CD4-positive, alpha-beta memory T cell (primary cell): ENCODE results near the gene MZT1. TPM values are rescaled to one million over a fixed set of nuclear protein-coding genes. Genes with fewer than 3 reads are reported as not detected.
A peak's percentile ranks its signal among the peaks of the same experiment; 100 is the strongest.
"Not testable (repeated sequence)": the region's sequence is repeated elsewhere in the genome, so short reads cannot be mapped to it uniquely, and the experiment has no call there.

Source experiments
- CTCF ChIA-PET: fragments of 350-600 bp; sonication (Branson Sonifier 250); formaldehyde crosslinking; loops from one replicate; lab custom pipeline; 2021; ENCODE audit warnings: inconsistent platforms; ENCODE audit not compliant: partially characterized antibody; lab: Charles Lee
- POLR2A ChIA-PET: fragments of 350-600 bp; sonication (Branson Sonifier 250); formaldehyde crosslinking; loops from one replicate; lab custom pipeline; 2021; ENCODE audit not compliant: partially characterized antibody; lab: Charles Lee
- DNase-seq, 5 donors: peaks; one replicate each; pipeline versions ENCODE4 v3.0.0 to v3.0.0-alpha.2; 2020 to 2022; ENCODE audit warnings: mixed read lengths in 1 of 5
- H3K27ac ChIP-seq: one replicate; pipeline ENCODE4 v1.7.0; 2013; ENCODE audit warnings: low read depth, low read length
- H3K27me3 ChIP-seq: 2 replicates; pipeline ENCODE4 v1.7.0; 2013; ENCODE audit warnings: mild to moderate bottlenecking, low read length, moderate library complexity; ENCODE audit not compliant: insufficient read depth
- H3K36me3 ChIP-seq: 2 replicates; pipeline ENCODE4 v1.7.0; 2013; ENCODE audit warnings: mild to moderate bottlenecking, low read length, moderate library complexity; ENCODE audit not compliant: insufficient read depth
- H3K4me1 ChIP-seq: 2 replicates; pipeline ENCODE4 v1.7.0; 2013; ENCODE audit warnings: mild to moderate bottlenecking, low read length, moderate library complexity; ENCODE audit not compliant: insufficient read depth
- H3K4me3 ChIP-seq, 2 donors: one replicate each; pipeline ENCODE4 v1.7.0; 2013; ENCODE audit warnings: low read length in 2 of 2, mild to moderate bottlenecking in 1 of 2
- H3K9me3 ChIP-seq, 2 donors: one replicate each; pipeline ENCODE4 v1.7.0; 2013; ENCODE audit warnings: low read length in 2 of 2, control low read depth in 1 of 2; ENCODE audit not compliant: control insufficient read depth in 1 of 2
- H3K27ac Mint-ChIP-seq, 7 donors: one replicate each; pipeline ENCODE4 v1.8.0; 2020 to 2021; ENCODE audit warnings: mixed read lengths in 7 of 7, mild to moderate bottlenecking in 6 of 7, inconsistent platforms in 3 of 7, moderate library complexity in 3 of 7
- H3K27me3 Mint-ChIP-seq, 2 donors: one replicate each; pipeline ENCODE4 v1.8.0; 2020 to 2021; ENCODE audit warnings: mixed read lengths in 2 of 2
- H3K36me3 Mint-ChIP-seq, 2 donors: one replicate each; pipeline ENCODE4 v1.8.0; 2020 to 2021; ENCODE audit warnings: mixed read lengths in 2 of 2, inconsistent platforms in 1 of 2, mild to moderate bottlenecking in 1 of 2
- H3K4me1 Mint-ChIP-seq, 4 donors: one replicate each; pipeline ENCODE4 v1.8.0; 2020 to 2021; ENCODE audit warnings: mixed read lengths in 4 of 4, mild to moderate bottlenecking in 1 of 4
- H3K4me3 Mint-ChIP-seq, 8 donors: one replicate each; pipeline ENCODE4 v1.8.0; 2020 to 2021; ENCODE audit warnings: mixed read lengths in 8 of 8, mild to moderate bottlenecking in 7 of 8, moderate library complexity in 6 of 8, inconsistent platforms in 3 of 8
- H3K9me3 Mint-ChIP-seq, 8 donors: one replicate each; pipeline ENCODE4 v1.8.0; 2020 to 2021; ENCODE audit warnings: mixed read lengths in 8 of 8, mild to moderate bottlenecking in 5 of 8, inconsistent platforms in 3 of 8, moderate library complexity in 1 of 8
- intact Hi-C: fragments of 100-400 bp; cut with micrococcal nuclease; formaldehyde crosslinking; loops from one replicate; pipeline ENCODE4 v1.15.1; 2023
- polyA plus RNA-seq, 2 donors: library from polyadenylated mRNA; unstranded; fragments of 300-500 nt; fragmentation: Illumina TruSeq; gene quantifications; one replicate each; pipeline ENCODE4 v1.2.3, GENCODE V29; 2021
- total RNA-seq, 2 experiments: library from RNA; stranded (reverse); gene quantifications; one replicate each; pipeline ENCODE4 v1.2.3, GENCODE V29; 2021

The MZT1 gene
- total and polyA plus RNA-seq, 4 experiments from 2014 or later, result 6.2 to 9.3 (median 7.1) TPM

DNA sequence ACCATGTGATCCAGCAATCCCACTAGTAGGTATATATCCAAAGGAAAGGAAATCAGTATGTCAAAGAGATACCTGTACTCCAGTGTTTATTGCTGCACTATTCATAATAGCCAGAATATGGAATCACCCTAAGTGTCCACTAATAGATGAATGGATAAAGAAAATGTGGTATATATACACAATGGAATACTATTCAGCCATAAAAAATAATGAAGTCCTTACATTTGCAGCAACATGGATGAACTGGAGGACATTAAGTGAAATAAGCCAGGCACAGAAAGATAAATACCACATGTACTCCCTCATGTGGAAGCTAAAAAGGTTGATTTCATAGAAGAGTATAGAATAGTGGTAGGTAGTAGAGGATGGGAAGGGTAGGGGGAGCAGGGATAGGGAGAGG, 23.8 kb upstream of the MZT1 start:
- Mint-ChIP-seq H3K9me3 (peaks cover 0 to 3% (median 0%) of the 10 kb centered on the region in 8 donors), H3K4me3 (no peak overlapping the region), H3K27ac (no peak overlapping the region), H3K27me3 (no peaks in the 10 kb centered on the region), H3K4me1 (peaks cover 9 to 15% (median 14%) of the 10 kb centered on the region in 4 donors), H3K36me3 (peaks cover 58 to 79% of the 10 kb centered on the region in 2 donors)
- no peak overlapping the region for H3K27ac ChIP-seq
- H3K4me3 ChIP-seq, result no peak overlapping the region
- peaks cover 13% of the 10 kb centered on the region for H3K36me3 ChIP-seq
- ChIA-PET CTCF (no interaction called here), POLR2A (no interaction called here)
- H3K4me1 ChIP-seq, result no peaks in the 10 kb centered on the region
- intact Hi-C loops, result no loop called here
- no peaks in the 10 kb centered on the region for H3K9me3 ChIP-seq
- no peak for DNase-seq
- H3K27me3 ChIP-seq, result no peaks in the 10 kb centered on the region

DNA sequence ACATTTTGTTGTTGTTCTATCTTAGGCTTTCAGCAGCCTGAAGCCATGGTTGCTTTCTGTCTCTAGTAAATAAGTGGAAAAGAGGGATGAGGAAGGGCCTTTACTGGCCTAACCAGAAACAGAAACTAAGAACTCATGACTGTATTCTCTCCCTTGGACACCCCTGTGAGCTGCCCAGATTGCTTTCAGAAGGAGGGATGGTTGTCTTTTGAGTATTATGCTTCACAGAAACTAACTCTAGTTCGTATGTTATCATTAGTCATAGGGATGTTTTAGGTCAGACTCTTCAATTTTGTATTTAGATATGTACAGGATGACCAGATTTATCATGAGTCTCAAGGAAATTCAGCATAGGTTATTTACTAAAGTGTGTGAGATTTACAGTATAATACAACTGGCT, 17.8 kb upstream of the MZT1 start:
- no peak overlapping the region for H3K27ac ChIP-seq
- H3K4me3 ChIP-seq, result no peak overlapping the region
- H3K27me3 ChIP-seq, result no peaks in the 10 kb centered on the region
- Mint-ChIP-seq H3K27me3 (no peaks in the 10 kb centered on the region), H3K36me3 (peaks cover 38 to 66% of the 10 kb centered on the region in 2 donors), H3K4me1 (peaks cover 9 to 22% (median 12%) of the 10 kb centered on the region in 4 donors), H3K9me3 (no peaks in the 10 kb centered on the region), H3K27ac (peak overlapping the region in 6 of 7 donors; percentile 12 to 78 (median 38)), H3K4me3 (no peak overlapping the region)
- DNase-seq, result no peak
- CTCF ChIA-PET, result no interaction called here
- POLR2A ChIA-PET, result no interaction called here
- H3K36me3 ChIP-seq, result peaks cover 21% of the 10 kb centered on the region
- intact Hi-C loops, result no loop called here
- H3K9me3 ChIP-seq, result no peaks in the 10 kb centered on the region
- H3K4me1 ChIP-seq, result no peaks in the 10 kb centered on the region

DNA sequence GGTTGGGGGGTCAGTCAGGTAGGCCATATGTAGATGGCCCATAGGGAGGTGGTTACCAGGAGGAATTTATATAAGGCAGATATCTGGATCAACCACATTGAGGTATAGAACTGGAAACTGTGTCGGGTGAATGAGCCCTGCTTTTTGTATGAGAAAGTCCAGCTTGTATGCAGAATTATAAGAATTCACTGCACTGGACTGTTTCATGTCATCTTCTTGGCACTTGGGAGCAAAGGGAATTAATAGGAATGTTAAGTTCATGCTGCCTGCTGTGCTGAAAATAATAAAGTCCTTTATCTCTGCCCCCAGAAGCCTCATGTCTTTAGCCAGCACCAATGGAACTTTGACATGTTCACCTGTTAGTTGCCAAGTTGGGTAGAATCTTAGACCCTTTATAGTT, 12.6 kb upstream of the MZT1 start:
- Mint-ChIP-seq H3K27ac (no peak overlapping the region), H3K36me3 (peaks cover 30 to 53% of the 10 kb centered on the region in 2 donors), H3K4me3 (no peak overlapping the region), H3K4me1 (peaks cover 1 to 13% (median 10%) of the 10 kb centered on the region in 4 donors), H3K27me3 (no peaks in the 10 kb centered on the region), H3K9me3 (no peaks in the 10 kb centered on the region)
- H3K27ac ChIP-seq, result no peak overlapping the region
- no peaks in the 10 kb centered on the region for H3K27me3 ChIP-seq
- H3K4me1 ChIP-seq, result no peaks in the 10 kb centered on the region
- no peaks in the 10 kb centered on the region for H3K9me3 ChIP-seq
- no peak overlapping the region for H3K4me3 ChIP-seq
- intact Hi-C loops, result no loop called here
- DNase-seq, result no peak
- peaks cover 14% of the 10 kb centered on the region for H3K36me3 ChIP-seq
- ChIA-PET POLR2A (no interaction called here), CTCF (no interaction called here)

GRCh38 chr13:72737033-72737432, 9.6 kb upstream of the MZT1 start:
- Mint-ChIP-seq H3K27ac (no peak overlapping the region), H3K36me3 (peaks cover 29 to 49% of the 10 kb centered on the region in 2 donors), H3K9me3 (no peaks in the 10 kb centered on the region), H3K4me3 (no peak overlapping the region), H3K27me3 (no peaks in the 10 kb centered on the region), H3K4me1 (peaks cover 1 to 20% (median 15%) of the 10 kb centered on the region in 4 donors)
- Histone ChIP-seq H3K9me3 (no peaks in the 10 kb centered on the region), H3K27ac (no peak overlapping the region), H3K4me3 (no peak overlapping the region), H3K36me3 (peaks cover 14% of the 10 kb centered on the region), H3K4me1 (no peaks in the 10 kb centered on the region), H3K27me3 (no peaks in the 10 kb centered on the region)
- ChIA-PET POLR2A (interaction anchor here (1.6 kb wide), 1 partner anchor 9 kb away, joined by 3 read pairs; the partner anchor contains the start of genes BORA and MZT1), CTCF (interaction anchor here (1.2 kb wide), 1 partner anchor 15 kb away, joined by 3 read pairs; no protein-coding TSS in a partner anchor)
- no peak for DNase-seq
- intact Hi-C loops, result no loop called here

DNA sequence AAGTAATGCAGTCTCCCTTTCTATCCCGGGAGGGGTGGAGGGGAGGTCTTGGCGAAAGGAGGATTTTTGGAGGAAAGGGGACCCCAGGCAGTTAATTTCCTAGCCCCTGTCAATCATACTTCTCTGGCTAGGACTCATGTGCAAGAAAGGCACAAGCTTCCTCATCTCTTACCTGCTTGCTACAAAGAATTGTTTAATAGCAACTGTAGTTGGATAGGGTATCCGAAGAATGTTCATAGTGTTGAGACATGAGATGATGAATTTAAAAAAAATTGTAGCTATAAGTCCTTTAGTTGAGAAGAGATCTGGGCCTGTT, 819 bp upstream of the MZT1 start:
- peak overlapping the region; percentile 94 to 98 (median 96) for H3K4me3 Mint-ChIP-seq
- no peaks in the 10 kb centered on the region for H3K36me3 ChIP-seq
- H3K9me3 Mint-ChIP-seq, result peaks cover 0 to 2% (median 0%) of the 10 kb centered on the region in 8 donors
- no peaks in the 10 kb centered on the region for H3K9me3 ChIP-seq
- POLR2A ChIA-PET, result interaction anchor here (0.9 to 2.2 kb wide), 2 partner anchors 9 to 53 kb away, joined by 3 to 7 read pairs; partner anchors contain the start of genes DIS3 and PIBF1
- CTCF ChIA-PET, result interaction anchor here (1.1 kb wide), 1 partner anchor 15 kb away, joined by 3 read pairs; no protein-coding TSS in a partner anchor
- intact Hi-C loops, result loop anchor here (5.0 to 10.0 kb wide), 2 partner anchors 1407 to 1436 kb away; partner anchors contain the start of gene KLF12
- no peak for DNase-seq
- peaks cover 32% of the 10 kb centered on the region for H3K4me1 ChIP-seq
- no peaks in the 10 kb centered on the region for H3K27me3 ChIP-seq
- H3K4me3 ChIP-seq, result peak overlapping the region; percentile 82 to 99
- peaks cover 0 to 2% of the 10 kb centered on the region in 2 donors for H3K27me3 Mint-ChIP-seq
- H3K27ac ChIP-seq, result peak overlapping the region; percentile 64
- peak overlapping the region; percentile 87 to 97 (median 94) for H3K27ac Mint-ChIP-seq
- peaks cover 24 to 57% (median 43%) of the 10 kb centered on the region in 4 donors for H3K4me1 Mint-ChIP-seq
- peaks cover 13 to 26% of the 10 kb centered on the region in 2 donors for H3K36me3 Mint-ChIP-seq

DNA sequence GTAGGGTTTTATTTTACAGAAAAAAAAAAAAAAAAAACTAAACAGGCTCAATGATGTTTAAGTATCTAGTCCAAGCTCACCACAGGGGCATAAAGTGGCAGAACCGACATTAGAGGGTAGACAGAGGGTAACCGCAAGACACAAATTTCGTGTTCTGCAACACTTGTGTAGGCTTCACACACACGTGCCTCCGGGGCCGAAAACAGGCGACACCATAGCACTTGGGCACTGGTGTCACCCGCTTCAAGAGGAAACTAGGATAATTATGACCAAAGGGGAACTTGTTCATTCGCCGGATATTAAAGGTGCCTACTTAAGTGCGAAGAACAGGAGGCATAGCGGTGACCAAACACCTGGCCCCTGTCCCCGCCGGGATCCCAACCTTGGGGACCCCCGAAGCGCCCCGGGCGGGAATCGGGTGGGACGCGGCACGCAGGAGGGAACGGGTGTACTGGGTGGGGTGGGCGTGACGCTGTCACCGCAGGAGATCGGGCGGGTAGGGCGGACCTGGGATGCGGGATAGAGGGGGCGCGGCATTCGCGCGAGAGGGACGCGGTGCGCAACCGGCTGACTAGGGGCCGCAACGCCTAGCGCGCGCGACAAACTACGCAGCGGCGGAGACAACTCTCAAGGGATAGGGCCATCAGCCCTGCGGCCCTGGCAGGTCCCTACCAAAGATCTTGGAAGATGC, 558 bp downstream of the MZT1 start:
- Histone ChIP-seq H3K27ac (peak overlapping the region; percentile 64), H3K27me3 (no peaks in the 10 kb centered on the region), H3K4me3 (peak overlapping the region; percentile 33 to 82), H3K4me1 (peaks cover 32% of the 10 kb centered on the region), H3K9me3 (no peaks in the 10 kb centered on the region), H3K36me3 (no peaks in the 10 kb centered on the region)
- CTCF ChIA-PET, result no interaction called here
- Mint-ChIP-seq H3K4me1 (peaks cover 33 to 65% (median 45%) of the 10 kb centered on the region in 4 donors), H3K4me3 (peak overlapping the region; percentile 94 to 98 (median 96)), H3K9me3 (peaks cover 0 to 2% (median 0%) of the 10 kb centered on the region in 8 donors), H3K27ac (peak overlapping the region; percentile 86 to 97 (median 94)), H3K36me3 (peaks cover 8 to 22% of the 10 kb centered on the region in 2 donors), H3K27me3 (peaks cover 0 to 2% of the 10 kb centered on the region in 2 donors)
- DNase-seq, result peak in 2 of 5 donors; percentile 0 to 54
- POLR2A ChIA-PET, result interaction anchor here (0.7 kb wide), 1 partner anchor 120 kb away, joined by 4 read pairs; no protein-coding TSS in a partner anchor
- intact Hi-C loops, result loop anchor here (1.0 to 10.0 kb wide), 4 partner anchors 55 to 1435 kb away; partner anchors contain the start of genes KLF12 and PIBF1

DNA sequence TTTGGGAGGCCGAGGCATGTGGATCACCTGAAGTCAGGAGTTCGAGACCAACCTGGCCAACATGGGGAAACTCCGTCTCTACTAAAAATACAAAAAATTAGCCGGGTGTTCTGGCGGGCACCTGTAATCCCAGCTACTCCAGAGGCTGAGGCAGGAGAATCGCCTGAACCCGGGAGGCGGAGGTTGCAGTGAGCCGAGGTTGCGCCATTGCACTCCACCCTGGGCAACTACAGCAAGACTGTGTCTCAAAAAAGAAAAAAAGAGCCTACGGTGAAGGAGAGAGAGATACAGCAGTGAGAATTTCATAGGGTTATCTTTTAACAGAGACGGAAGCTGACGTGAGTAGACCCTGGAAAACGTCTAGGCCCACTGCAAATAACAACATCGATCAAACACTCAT, 1.2 kb downstream of the MZT1 start:
- intact Hi-C loops, result loop anchor here (5.0 to 10.0 kb wide), 2 partner anchors 1409 to 1434 kb away; partner anchors contain the start of gene KLF12
- Mint-ChIP-seq H3K4me3 (peak overlapping the region; percentile 94 to 98 (median 96)), H3K4me1 (peaks cover 35 to 65% (median 46%) of the 10 kb centered on the region in 4 donors), H3K36me3 (peaks cover 10 to 22% of the 10 kb centered on the region in 2 donors), H3K27ac (peak overlapping the region in 5 of 7 donors; percentile 48 to 96 (median 91))
- H3K27me3 ChIP-seq, CTCF ChIA-PET, H3K27ac ChIP-seq, H3K27me3 Mint-ChIP-seq, H3K9me3 ChIP-seq, H3K9me3 Mint-ChIP-seq, DNase-seq, H3K36me3 ChIP-seq: not testable (repeated sequence)
- H3K4me3 ChIP-seq, result peak overlapping the region; percentile 33 to 82
- POLR2A ChIA-PET, result interaction anchor here (0.6 kb wide), 1 partner anchor 993 kb away, joined by 3 read pairs; no protein-coding TSS in a partner anchor
- H3K4me1 ChIP-seq, result peaks cover 32% of the 10 kb centered on the region
